Psoas muscle (tissue), 8 donors: ENCODE data around the gene ZNF501. TPM values are rescaled to one million over a fixed set of nuclear protein-coding genes. Genes with fewer than 3 reads are reported as not detected.
A peak's percentile ranks its signal among the peaks of the same experiment; 100 is the strongest.

ENCODE experiments used
- ATAC-seq, 4 donors: fragments of 200-7000 bp; cut with Tn5 transposase; one replicate each; pipeline ENCODE4 v1.9.1; 2020; ENCODE audit warnings: moderate library complexity in 3 of 4, mild to moderate bottlenecking in 2 of 4
- DNase-seq, 2 donors: peaks; one replicate each; pipeline ENCODE4 v3.0.0-alpha.2; 2020
- H3K27ac ChIP-seq: fragments of 200-600 bp; one replicate; pipeline ENCODE4 v1.8.0; 2022
- H3K27me3 ChIP-seq, 3 donors: fragments of 200-600 bp in 1 of 3; one replicate each; pipeline versions ENCODE4 v1.6.1 to v1.8.0; 2013 to 2022; ENCODE audit warnings: low read length in 2 of 3, mild to moderate bottlenecking in 2 of 3, moderate library complexity in 1 of 3; ENCODE audit not compliant: insufficient read depth in 3 of 3
- H3K36me3 ChIP-seq, 2 donors: fragments of 200-600 bp in 1 of 2; one replicate each; pipeline versions ENCODE4 v1.6.1 to v1.8.0; 2013 to 2022; ENCODE audit warnings: low read depth in 1 of 2, mild to moderate bottlenecking in 1 of 2, moderate library complexity in 1 of 2; ENCODE audit not compliant: insufficient read depth in 1 of 2
- H3K4me1 ChIP-seq: fragments of 200-600 bp; one replicate; pipeline ENCODE4 v1.8.0; 2022
- H3K4me3 ChIP-seq: fragments of 200-600 bp; one replicate; pipeline ENCODE4 v1.8.0; 2022; ENCODE audit warnings: mild to moderate bottlenecking
- H3K9me3 ChIP-seq: fragments of 200-600 bp; one replicate; pipeline ENCODE4 v1.8.0; 2022
- WGBS, 3 donors: extraction: QIAGEN DNeasy Blood & Tissue Kit; methylation state at CpG; one replicate each; pipeline versions ENCODE4 v1.1.6 to v1.1.7; 2013; 5-methylcytosine and 5-hydroxymethylcytosine counted together
- intact Hi-C, 2 donors: fragments of 100-400 bp; cut with DNase I; formaldehyde crosslinking; loops; one replicate each; pipeline versions ENCODE4 v1.11.0 to v1.14.2; 2022
- polyA plus RNA-seq, 3 donors: library from polyadenylated mRNA; stranded (reverse); fragments of 200-250 nt; gene quantifications; one replicate each; pipeline ENCODE4 v1.2.3, GENCODE V29; 2013
- total RNA-seq, 4 donors: library from RNA; stranded (reverse); fragmentation: NEBNext Ultra II Directional in 2 of 4; extraction: Animal tissue kit (Norgen Biotek cat#: 25700) in 2 of 4; gene quantifications; one replicate each; pipeline versions ENCODE4 v1.2.1 to v1.2.4, GENCODE V29; 2021 to 2023
- TF ChIP-seq, protein P1 (sequence below): fragments of 200-600 bp; IDR thresholded peaks from one replicate; pipeline ENCODE4 v1.8.0; 2022; ENCODE audit warnings: antibody characterized with exemption
- donor health status: healthy with polysubstance abuse.
- donor health status: DM: no; HTN: no; CAD: no; lungs with moderate emphysema.
- donor health status: Bipolar disorder and iron deficiency.
- donor health status: healthy.
- donor health status: DM: yes; HTN: yes; CAD: no.
- donor health status: DM: no; HTN: no; CAD: no.
- donor health status: DM: no; HTN: no; CAD: no.
- donor health status: DM: yes; HTN: yes; CAD: no.

The ZNF501 gene
- total and polyA plus RNA-seq, 7 donors, result 1.4 to 4.1 (median 1.7) TPM

DNA sequence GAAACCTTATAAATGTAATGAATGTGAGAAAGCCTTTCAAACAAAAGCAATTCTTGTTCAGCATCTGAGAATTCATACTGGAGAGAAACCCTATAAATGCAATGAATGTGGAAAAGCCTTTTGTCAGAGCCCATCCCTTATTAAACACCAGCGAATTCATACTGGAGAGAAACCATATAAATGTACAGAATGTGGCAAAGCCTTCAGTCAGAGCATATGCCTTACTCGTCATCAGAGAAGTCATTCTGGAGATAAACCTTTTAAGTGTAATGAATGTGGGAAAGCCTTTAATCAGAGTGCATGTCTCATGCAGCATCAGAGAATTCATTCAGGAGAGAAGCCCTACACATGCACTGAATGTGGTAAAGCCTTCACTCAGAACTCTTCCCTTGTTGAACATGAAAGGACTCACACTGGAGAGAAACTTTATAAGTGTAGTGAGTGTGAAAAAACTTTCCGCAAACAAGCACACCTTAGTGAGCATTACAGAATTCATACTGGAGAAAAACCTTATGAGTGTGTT lies 5.3 kb downstream of the ZNF501 start:
- Histone ChIP-seq H3K27me3 (no peaks in the 10 kb centered on the region), H3K4me3 (no peak overlapping the region), H3K27ac (no peak overlapping the region), H3K4me1 (no peaks in the 10 kb centered on the region), H3K9me3 (peaks cover 88% of the 10 kb centered on the region), H3K36me3 (peaks cover 27 to 42% of the 10 kb centered on the region in 2 donors)
- ATAC-seq, result no peak
- intact Hi-C loops, result no loop called here
- WGBS, 3 donors, result 95 to 99% (median 98%) methylated on average over 3 of the region's 3 CpGs
- TF ChIP-seq, protein P1, sequence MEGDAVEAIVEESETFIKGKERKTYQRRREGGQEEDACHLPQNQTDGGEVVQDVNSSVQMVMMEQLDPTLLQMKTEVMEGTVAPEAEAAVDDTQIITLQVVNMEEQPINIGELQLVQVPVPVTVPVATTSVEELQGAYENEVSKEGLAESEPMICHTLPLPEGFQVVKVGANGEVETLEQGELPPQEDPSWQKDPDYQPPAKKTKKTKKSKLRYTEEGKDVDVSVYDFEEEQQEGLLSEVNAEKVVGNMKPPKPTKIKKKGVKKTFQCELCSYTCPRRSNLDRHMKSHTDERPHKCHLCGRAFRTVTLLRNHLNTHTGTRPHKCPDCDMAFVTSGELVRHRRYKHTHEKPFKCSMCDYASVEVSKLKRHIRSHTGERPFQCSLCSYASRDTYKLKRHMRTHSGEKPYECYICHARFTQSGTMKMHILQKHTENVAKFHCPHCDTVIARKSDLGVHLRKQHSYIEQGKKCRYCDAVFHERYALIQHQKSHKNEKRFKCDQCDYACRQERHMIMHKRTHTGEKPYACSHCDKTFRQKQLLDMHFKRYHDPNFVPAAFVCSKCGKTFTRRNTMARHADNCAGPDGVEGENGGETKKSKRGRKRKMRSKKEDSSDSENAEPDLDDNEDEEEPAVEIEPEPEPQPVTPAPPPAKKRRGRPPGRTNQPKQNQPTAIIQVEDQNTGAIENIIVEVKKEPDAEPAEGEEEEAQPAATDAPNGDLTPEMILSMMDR, result no peak
- no peak for DNase-seq

DNA sequence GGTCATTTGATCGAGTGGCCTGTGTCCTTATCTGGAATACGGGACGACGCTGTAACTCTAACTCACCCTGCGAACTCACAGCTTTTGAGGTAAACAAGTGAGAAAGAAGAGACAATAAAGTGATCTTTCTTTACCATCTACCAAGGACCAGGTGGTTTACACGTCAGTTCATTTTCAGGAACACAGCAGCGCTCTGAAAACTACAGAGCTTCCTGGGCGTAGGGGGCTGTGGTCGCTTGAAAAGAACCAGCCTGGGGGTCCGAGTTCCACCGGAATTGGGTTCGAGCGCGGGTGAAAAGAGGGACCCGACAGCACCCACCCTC lies 31.6 kb downstream of the ZNF501 start:
- DNase-seq (no peak), ATAC-seq (peak in 2 of 4 donors; percentile 10 to 34)
- WGBS, 3 donors, result 1 to 3% (median 1%) methylated on average over 15 of the region's 15 CpGs
- H3K27me3 ChIP-seq, result no peaks in the 10 kb centered on the region
- H3K4me3 ChIP-seq, result peak overlapping the region; percentile 94
- H3K9me3 ChIP-seq, result peaks cover 9% of the 10 kb centered on the region
- TF ChIP-seq, protein P1, result no peak
- intact Hi-C loops, result loop anchor here in 1 of 2 donors (1.0 to 5.0 kb wide), 3 partner anchors 29 to 151 kb away; partner anchors contain the start of gene TMEM42
- H3K36me3 ChIP-seq, result peaks cover 4 to 28% of the 10 kb centered on the region in 2 donors
- peaks cover 7% of the 10 kb centered on the region for H3K4me1 ChIP-seq
- peak overlapping the region; percentile 89 for H3K27ac ChIP-seq

DNA sequence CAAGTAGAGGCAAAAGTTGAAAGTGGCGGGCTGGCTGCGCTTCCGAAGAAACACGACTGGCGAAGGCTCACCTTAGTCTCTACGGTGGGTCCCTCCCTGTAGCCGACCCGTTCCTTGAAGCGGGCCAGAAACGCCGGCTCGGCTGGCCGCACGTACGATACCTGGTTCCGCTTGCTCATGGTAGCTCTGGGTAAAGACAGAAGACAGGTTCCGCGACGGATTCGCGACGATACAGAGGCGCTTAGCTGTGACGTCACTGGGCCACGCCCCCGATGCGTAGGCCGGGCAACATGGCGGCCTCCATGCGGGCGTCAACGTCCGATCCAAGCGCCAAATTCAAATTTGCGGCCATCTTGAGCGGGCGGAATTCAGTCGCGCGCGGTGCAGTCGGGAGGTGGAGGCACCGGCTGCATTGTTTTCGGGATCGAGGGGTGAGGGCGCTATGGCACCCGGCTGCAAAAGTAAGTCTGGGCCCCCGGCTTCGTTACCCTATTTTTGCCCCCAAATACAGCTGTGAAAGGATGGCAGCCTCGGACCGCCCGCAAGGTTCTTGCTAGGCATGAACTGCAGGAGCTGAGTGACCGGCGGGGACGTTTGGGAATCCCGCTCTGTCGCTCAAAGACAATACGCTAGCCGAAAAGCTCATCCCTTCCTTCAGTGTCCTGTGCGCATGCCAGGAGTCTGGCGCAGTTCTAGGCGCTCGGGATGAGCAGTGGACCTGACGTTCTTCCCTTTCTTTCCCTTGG lies 32.2 kb downstream of the ZNF501 start, which contains the start of the genes KIAA1143 and KIF15:
Gene KIAA1143, minus strand, starts transcription at position 196 of the 746 bp plus-strand sequence. Its CDS starts 17 bp downstream, at position 179.
Gene KIF15, plus strand, starts transcription at position 371 of the 746 bp plus-strand sequence. Its CDS starts 72 bp downstream, at position 443.
- WGBS, 3 donors, result 0 to 1% (median 1%) methylated on average over 64 of the region's 64 CpGs
- H3K27me3 ChIP-seq, result no peaks in the 10 kb centered on the region
- peaks cover 9% of the 10 kb centered on the region for H3K9me3 ChIP-seq
- ATAC-seq (peak; percentile 100), DNase-seq (peak; percentile 96 to 98)
- TF ChIP-seq, protein P1, result no peak
- peak within 1 kb of the TSS; percentile 94 for H3K4me3 ChIP-seq
- H3K4me1 ChIP-seq, result peaks cover 7% of the 10 kb centered on the region
- intact Hi-C loops, result loop anchor here in 1 of 2 donors (1.0 to 5.0 kb wide), 3 partner anchors 29 to 151 kb away; partner anchors contain the start of gene TMEM42
- peaks cover 4 to 24% of the 10 kb centered on the region in 2 donors for H3K36me3 ChIP-seq
- H3K27ac ChIP-seq, result peak within 1 kb of the TSS; percentile 89

DNA sequence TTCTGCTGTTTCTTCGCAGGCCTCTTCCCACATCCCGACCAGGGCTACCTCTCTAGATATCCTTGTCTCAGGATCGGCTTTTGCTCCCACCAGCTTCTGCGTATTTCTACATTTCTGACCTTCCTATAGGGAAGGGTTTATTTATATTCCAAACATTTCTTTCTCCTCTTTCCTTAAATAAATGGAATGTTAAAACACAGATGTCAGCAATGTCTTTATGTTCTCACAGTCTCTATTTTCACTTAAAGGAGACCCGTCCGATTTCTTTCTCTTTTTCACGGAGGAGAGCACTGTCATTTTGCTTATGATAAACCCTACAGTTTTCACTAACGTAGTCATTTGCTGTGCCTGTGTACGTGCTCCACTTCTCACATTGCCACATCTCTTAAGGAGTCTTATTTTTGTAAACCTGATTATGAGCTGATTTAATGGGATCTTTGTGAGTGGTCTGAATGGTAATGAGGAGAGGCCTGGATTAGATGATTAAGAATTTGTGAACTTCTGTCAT lies 32.8 kb downstream of the ZNF501 start:
- intact Hi-C loops, result loop anchor here in 1 of 2 donors (5.0 kb wide), 2 partner anchors 100 to 150 kb away; partner anchors contain the start of gene TMEM42
- H3K4me1 ChIP-seq, result peaks cover 7% of the 10 kb centered on the region
- no peak overlapping the region for H3K27ac ChIP-seq
- no peaks in the 10 kb centered on the region for H3K27me3 ChIP-seq
- H3K36me3 ChIP-seq, result peaks cover 2 to 22% of the 10 kb centered on the region in 2 donors
- no peak for ATAC-seq
- 1 to 2% (median 1%) methylated on average over 9 of the region's 9 CpGs for WGBS, 3 donors
- TF ChIP-seq, protein P1, result no peak
- peak overlapping the region; percentile 94 for H3K4me3 ChIP-seq
- no peak for DNase-seq
- peaks cover 9% of the 10 kb centered on the region for H3K9me3 ChIP-seq
